Measurements from ENCODE around the gene TESK2.
A peak's percentile ranks its signal among the peaks of the same experiment; 100 is the strongest.

TESK2 gene

GRCh38 chr1:45306319-45306718, 184.6 kb downstream of the TESK2 start:
- H3K36me3 ChIP-seq (ENCODE audit: insufficient read depth, insufficient read length, low read length) = no peaks in the 10 kb centered on the region
- peaks cover 7% of the 10 kb centered on the region for H3K4me1 ChIP-seq (ENCODE audit: insufficient read depth, insufficient read length)
- H3K4me3 ChIP-seq (ENCODE audit: insufficient read length, low read depth) = no peak overlapping the region
- TF ChIP-seq SUZ12 (IDR thresholded peaks at IDR 0.05; ENCODE audit: extremely low read depth, insufficient read depth, insufficient read length) = no peak
- TF ChIP-seq YY1 (IDR thresholded peaks at IDR 0.05; ENCODE audit: insufficient read depth, insufficient read length) = no peak
- no peak for TF ChIP-seq ZNF274 (IDR thresholded peaks at IDR 0.05; ENCODE audit: low read depth, low read length)
- H3K27me3 ChIP-seq (ENCODE audit: insufficient read depth, insufficient read length) = no peaks in the 10 kb centered on the region
- no peak for DNase-seq (ENCODE audit: low read depth, low spot score)
- peaks cover 14% of the 10 kb centered on the region; the same call in 1 of the 2 replicates for H3K9me3 ChIP-seq (ENCODE audit: insufficient read depth, low read length)
- peak overlapping the region; percentile 4 for H3K9ac ChIP-seq (ENCODE audit: insufficient read length, low read depth)

- H3K36me3 ChIP-seq (ENCODE audit: insufficient read depth, insufficient read length, low read length) = no peaks in the 10 kb centered on the region
- peaks cover 5% of the 10 kb centered on the region; the same call in 1 of the 2 replicates for H3K9me3 ChIP-seq (ENCODE audit: insufficient read depth, low read length)
- no peak for DNase-seq (ENCODE audit: low read depth, low spot score)
- no peak overlapping the region for H3K9ac ChIP-seq (ENCODE audit: insufficient read length, low read depth)
- no peaks in the 10 kb centered on the region for H3K27me3 ChIP-seq (ENCODE audit: insufficient read depth, insufficient read length)
- peaks cover 7% of the 10 kb centered on the region for H3K4me1 ChIP-seq (ENCODE audit: insufficient read depth, insufficient read length)
- no peak overlapping the region for H3K4me3 ChIP-seq (ENCODE audit: insufficient read length, low read depth)
- TF ChIP-seq ZNF274 (IDR thresholded peaks at IDR 0.05; ENCODE audit: low read depth, low read length) (no peak), SUZ12 (IDR thresholded peaks at IDR 0.05; ENCODE audit: extremely low read depth, insufficient read depth, insufficient read length) (no peak), YY1 (IDR thresholded peaks at IDR 0.05; ENCODE audit: insufficient read depth, insufficient read length) (no peak)
These were observed 185.7 kb downstream of the TESK2 start for GRCh38 chr1:45305231-45305630.

- H3K9ac ChIP-seq (ENCODE audit: insufficient read length, low read depth) = peak overlapping the region; percentile 98
- no peaks in the 10 kb centered on the region for H3K36me3 ChIP-seq (ENCODE audit: insufficient read depth, insufficient read length, low read length)
- H3K4me3 ChIP-seq (ENCODE audit: insufficient read length, low read depth) = peak overlapping the region; percentile 77
- no peak for TF ChIP-seq SUZ12 (IDR thresholded peaks at IDR 0.05; ENCODE audit: extremely low read depth, insufficient read depth, insufficient read length)
- no peak for TF ChIP-seq YY1 (IDR thresholded peaks at IDR 0.05; ENCODE audit: insufficient read depth, insufficient read length)
- no peak for TF ChIP-seq ZNF274 (IDR thresholded peaks at IDR 0.05; ENCODE audit: low read depth, low read length)
- H3K9me3 ChIP-seq (ENCODE audit: insufficient read depth, low read length) = peaks cover 5% of the 10 kb centered on the region; the same call in 1 of the 2 replicates
- H3K27me3 ChIP-seq (ENCODE audit: insufficient read depth, insufficient read length) = no peaks in the 10 kb centered on the region
- DNase-seq (ENCODE audit: low read depth, low spot score) = no peak
- peaks cover 7% of the 10 kb centered on the region for H3K4me1 ChIP-seq (ENCODE audit: insufficient read depth, insufficient read length)
These were observed 186.5 kb downstream of the TESK2 start for GRCh38 chr1:45304311-45305081.

- H3K4me1 ChIP-seq (ENCODE audit: insufficient read depth, insufficient read length) = peaks cover 8% of the 10 kb centered on the region
- no peaks in the 10 kb centered on the region for H3K36me3 ChIP-seq (ENCODE audit: insufficient read depth, insufficient read length, low read length)
- TF ChIP-seq YY1 (IDR thresholded peaks at IDR 0.05; ENCODE audit: insufficient read depth, insufficient read length) (no peak), ZNF274 (IDR thresholded peaks at IDR 0.05; ENCODE audit: low read depth, low read length) (no peak), SUZ12 (IDR thresholded peaks at IDR 0.05; ENCODE audit: extremely low read depth, insufficient read depth, insufficient read length) (no peak)
- H3K9me3 ChIP-seq (ENCODE audit: insufficient read depth, low read length) = peaks cover 5% of the 10 kb centered on the region; the same call in 1 of the 2 replicates
- peak; percentile 99 for DNase-seq (ENCODE audit: low read depth, low spot score)
- H3K9ac ChIP-seq (ENCODE audit: insufficient read length, low read depth) = peak overlapping the region; percentile 98
- no peaks in the 10 kb centered on the region for H3K27me3 ChIP-seq (ENCODE audit: insufficient read depth, insufficient read length)
- peak overlapping the region; percentile 77 for H3K4me3 ChIP-seq (ENCODE audit: insufficient read length, low read depth)
These were observed 187.2 kb downstream of the TESK2 start for GRCh38 chr1:45303520-45304310.

GRCh38 chr1:45302505-45303150, 188.3 kb downstream of the TESK2 start:
- H3K9ac ChIP-seq (ENCODE audit: insufficient read length, low read depth) = peak overlapping the region; percentile 75
- no peaks in the 10 kb centered on the region for H3K36me3 ChIP-seq (ENCODE audit: insufficient read depth, insufficient read length, low read length)
- peak overlapping the region; percentile 50 for H3K4me3 ChIP-seq (ENCODE audit: insufficient read length, low read depth)

GRCh38 chr1:45300669-45300997, 190.3 kb downstream of the TESK2 start:
- Histone ChIP-seq H3K27me3 (ENCODE audit: insufficient read depth, insufficient read length) (no peaks in the 10 kb centered on the region), H3K9ac (ENCODE audit: insufficient read length, low read depth) (peak overlapping the region; percentile 11), H3K36me3 (ENCODE audit: insufficient read depth, insufficient read length, low read length) (no peaks in the 10 kb centered on the region), H3K4me3 (ENCODE audit: insufficient read length, low read depth) (no peak overlapping the region), H3K9me3 (ENCODE audit: insufficient read depth, low read length) (peaks cover 5% of the 10 kb centered on the region; the same call in 1 of the 2 replicates), H3K4me1 (ENCODE audit: insufficient read depth, insufficient read length) (peaks cover 10% of the 10 kb centered on the region)
- no peak for DNase-seq (ENCODE audit: low read depth, low spot score)
- no peak for TF ChIP-seq SUZ12 (IDR thresholded peaks at IDR 0.05; ENCODE audit: extremely low read depth, insufficient read depth, insufficient read length)
- no peak for TF ChIP-seq YY1 (IDR thresholded peaks at IDR 0.05; ENCODE audit: insufficient read depth, insufficient read length)
- TF ChIP-seq ZNF274 (IDR thresholded peaks at IDR 0.05; ENCODE audit: low read depth, low read length) = no peak

More at GRCh38 chr1:45302505-45303150, 188.3 kb downstream of the TESK2 start:
- Histone ChIP-seq H3K9me3 (ENCODE audit: insufficient read depth, low read length) (peaks cover 5% of the 10 kb centered on the region; the same call in 1 of the 2 replicates), H3K4me1 (ENCODE audit: insufficient read depth, insufficient read length) (peaks cover 10% of the 10 kb centered on the region), H3K27me3 (ENCODE audit: insufficient read depth, insufficient read length) (no peaks in the 10 kb centered on the region)
- no peak for TF ChIP-seq ZNF274 (IDR thresholded peaks at IDR 0.05; ENCODE audit: low read depth, low read length)
- no peak for TF ChIP-seq YY1 (IDR thresholded peaks at IDR 0.05; ENCODE audit: insufficient read depth, insufficient read length)
- TF ChIP-seq SUZ12 (IDR thresholded peaks at IDR 0.05; ENCODE audit: extremely low read depth, insufficient read depth, insufficient read length) = no peak
- DNase-seq (ENCODE audit: low read depth, low spot score) = no peak
